Fibroblast of lung (primary cell): Measurements from ENCODE around the gene ETAA1.

Experiments
- CTCF ChIP-seq, 2 donors: IDR thresholded peaks in 1 of 2; conservative IDR thresholded peaks in 1 of 2; 1 replicate in 1 of 2; 2 replicates in 1 of 2; pipeline ENCODE4 v1.5.1; 2011 to 2012; ENCODE audit warnings: low read length in 2 of 2, control low read depth in 1 of 2, inconsistent platforms in 1 of 2, low read depth in 1 of 2, mild to moderate bottlenecking in 1 of 2
- EZH2 ChIP-seq: IDR thresholded peaks from 2 replicates; pipeline ENCODE4 v1.5.1; 2012; ENCODE audit warnings: low read length, control low read depth, mild to moderate bottlenecking; ENCODE audit errors: missing control alignments

- TF ChIP-seq CTCF (conservative IDR thresholded peaks at IDR 0.05 in 1 of 2, IDR thresholded peaks at IDR 0.05 in 1 of 2; ENCODE audit: low read depth in 1 of 2, low read length in 2 of 2) (no peak), EZH2 (no peak)
These were observed 12.9 kb upstream of the ETAA1 start for GRCh38 chr2:67384123-67384822.
